HG03378 (cell line): Measurements from ENCODE around the gene CCDC183.
A peak's percentile ranks its signal among the peaks of the same experiment; 100 is the strongest.
"Not testable (repeated sequence)": the region's sequence is repeated elsewhere in the genome, so short reads cannot be mapped to it uniquely, and the experiment has no call there.

Experiments
- ATAC-seq: cut with Tn5 transposase; IDR thresholded peaks from one replicate; pipeline ENCODE4 v1.9.1; 2021; ENCODE audit warnings: mild to moderate bottlenecking, moderate library complexity; ENCODE audit not compliant: unreplicated experiment

The CCDC183 gene

GRCh38 chr9:136837146-136837855, 41.2 kb downstream of the CCDC183 start:
- ATAC-seq: no peak

GRCh38 chr9:136837856-136838277, 41.7 kb downstream of the CCDC183 start:
- ATAC-seq: not testable (repeated sequence)

GRCh38 chr9:136838314-136839228, 42.4 kb downstream of the CCDC183 start:
- ATAC-seq: no peak

GRCh38 chr9:136839229-136840139, 43.3 kb downstream of the CCDC183 start:
- no peak for ATAC-seq

- ATAC-seq: no peak
Observed at GRCh38 chr9:136840140-136840876, 44.2 kb downstream of the CCDC183 start.

GRCh38 chr9:136840877-136841645, 44.9 kb downstream of the CCDC183 start:
- no peak for ATAC-seq

- not testable (repeated sequence) for ATAC-seq
Observed at GRCh38 chr9:136841646-136842379, 45.7 kb downstream of the CCDC183 start.

- peak; percentile 59 for ATAC-seq
Observed at GRCh38 chr9:136842380-136842948, 46.3 kb downstream of the CCDC183 start, which contains the start of gene AJM1. Gene AJM1 (plus strand): TSS chr9:136842478. CDS start chr9:136844415, 1,937 bp downstream.

GRCh38 chr9:136843159-136843800, 47.1 kb downstream of the CCDC183 start:
- ATAC-seq: not testable (repeated sequence)

- not testable (repeated sequence) for ATAC-seq
Observed at GRCh38 chr9:136843801-136844740, 47.9 kb downstream of the CCDC183 start.

- no peak for ATAC-seq
Observed at GRCh38 chr9:136844761-136845464, 48.8 kb downstream of the CCDC183 start.

GRCh38 chr9:136845465-136846260, 49.5 kb downstream of the CCDC183 start:
- no peak for ATAC-seq

GRCh38 chr9:136846376-136847087, 50.4 kb downstream of the CCDC183 start:
- no peak for ATAC-seq

- no peak for ATAC-seq
Observed at GRCh38 chr9:136847088-136847825, 51.1 kb downstream of the CCDC183 start.
